RCC 7860 (cell line): ENCODE measurements around the gene NADK.
"Not testable (repeated sequence)": the region's sequence is repeated elsewhere in the genome, so short reads cannot be mapped to it uniquely, and the experiment has no call there.

Experiments
- DNase-seq: peaks from one replicate; pipeline ENCODE4 v3.0.0-alpha.2; 2015; ENCODE audit warnings: low spot score
- FAIRE-seq: peaks from 2 replicates; lab custom pipeline; 2012; peaks lifted over from hg19 to GRCh38; lab: Jason Lieb, UNC

Gene NADK

GRCh38 chr1:1715109-1715883 lies 63.0 kb downstream of the NADK start:
- not testable (repeated sequence) for DNase-seq, FAIRE-seq

- not testable (repeated sequence) for DNase-seq, FAIRE-seq
These were observed 70.4 kb downstream of the NADK start for GRCh38 chr1:1707897-1708296.

GRCh38 chr1:1707241-1707640 lies 71.0 kb downstream of the NADK start:
- DNase-seq, FAIRE-seq: not testable (repeated sequence)

- not testable (repeated sequence) for FAIRE-seq, DNase-seq
These were observed 72.6 kb downstream of the NADK start for GRCh38 chr1:1705623-1706022.

- FAIRE-seq, DNase-seq: not testable (repeated sequence)
These were observed 73.8 kb downstream of the NADK start for GRCh38 chr1:1704284-1704957.

GRCh38 chr1:1703796-1704195 lies 74.5 kb downstream of the NADK start:
- FAIRE-seq, result no peak

GRCh38 chr1:1702506-1702905 lies 75.8 kb downstream of the NADK start:
- not testable (repeated sequence) for DNase-seq, FAIRE-seq

More at GRCh38 chr1:1703796-1704195, 74.5 kb downstream of the NADK start:
- DNase-seq, result no peak
